Testis (tissue), 3 donors: ENCODE data around the gene POLR3F. TPM values are rescaled to one million over a fixed set of nuclear protein-coding genes. Genes with fewer than 3 reads are reported as not detected.
A peak's percentile ranks its signal among the peaks of the same experiment; 100 is the strongest.

ENCODE experiments used
- DNase-seq: peaks from one replicate; pipeline ENCODE4 v3.0.0-alpha.2; 2019
- H3K27ac ChIP-seq, 2 donors: fragments of 200-600 bp; sonication (generic); one replicate each; pipeline ENCODE4 v1.5.1; 2019
- H3K27me3 ChIP-seq: fragments of 200-600 bp; sonication (generic); one replicate; pipeline ENCODE4 v1.5.1; 2019
- H3K36me3 ChIP-seq: fragments of 200-600 bp; sonication (generic); one replicate; pipeline ENCODE4 v1.5.1; 2017; ENCODE audit warnings: low read depth; ENCODE audit errors: missing control alignments
- H3K4me1 ChIP-seq: fragments of 200-600 bp; sonication (generic); one replicate; pipeline ENCODE4 v1.5.1; 2019
- H3K4me3 ChIP-seq, 2 donors: fragments of 200-600 bp; sonication (generic); one replicate each; pipeline ENCODE4 v1.5.1; 2017 to 2019
- H3K9me3 ChIP-seq: fragments of 200-600 bp; sonication (generic); one replicate; pipeline ENCODE4 v1.5.1; 2017
- POLR2A ChIP-seq: fragments of 450-650 bp; IDR thresholded peaks from one replicate; pipeline ENCODE4 v1.6.1; 2017; ENCODE audit warnings: antibody characterized with exemption, mild to moderate bottlenecking, moderate library complexity
- WGBS, 2 donors: methylation state at CpG; one replicate each; pipeline ENCODE4 v1.1.5; 2018; 5-methylcytosine and 5-hydroxymethylcytosine counted together
- intact Hi-C: fragments of 100-400 bp; cut with DNase I; formaldehyde crosslinking; loops from one replicate; pipeline ENCODE4 v1.15.1; 2023; ENCODE audit warnings: low total_unique reads
- polyA plus RNA-seq: library from polyadenylated mRNA; stranded (reverse); fragments of 350-450 nt; fragmentation: Illumina TruSeq; extraction: RNeasy Lipid Tissue Mini Kit (QIAGEN cat#74804); gene quantifications from one replicate; pipeline ENCODE4 v1.2.3, GENCODE V29; 2014; ENCODE audit warnings: low read depth, low replicate concordance; ENCODE audit not compliant: insufficient read depth
- total RNA-seq, 2 donors: library from RNA; depleted of rRNA; stranded (reverse); fragments of >200 nt; gene quantifications; one replicate each; pipeline ENCODE4 v1.2.3, GENCODE V29; 2016
- TF ChIP-seq, protein P1 (sequence below), 3 experiments: fragments of 450-650 bp in 2 of 3; fragments of 200-600 bp in 1 of 3; sonication (generic) in 1 of 3; IDR thresholded peaks; one replicate each; pipeline ENCODE4 v1.5.1; 2016 to 2019; ENCODE audit warnings: antibody characterized with exemption in 3 of 3, mild to moderate bottlenecking in 2 of 3, moderate library complexity in 1 of 3

The POLR3F gene
- total and polyA plus RNA-seq, 3 donors from 2014 or later = 14.8 to 17.5 (median 15.2) TPM

DNA sequence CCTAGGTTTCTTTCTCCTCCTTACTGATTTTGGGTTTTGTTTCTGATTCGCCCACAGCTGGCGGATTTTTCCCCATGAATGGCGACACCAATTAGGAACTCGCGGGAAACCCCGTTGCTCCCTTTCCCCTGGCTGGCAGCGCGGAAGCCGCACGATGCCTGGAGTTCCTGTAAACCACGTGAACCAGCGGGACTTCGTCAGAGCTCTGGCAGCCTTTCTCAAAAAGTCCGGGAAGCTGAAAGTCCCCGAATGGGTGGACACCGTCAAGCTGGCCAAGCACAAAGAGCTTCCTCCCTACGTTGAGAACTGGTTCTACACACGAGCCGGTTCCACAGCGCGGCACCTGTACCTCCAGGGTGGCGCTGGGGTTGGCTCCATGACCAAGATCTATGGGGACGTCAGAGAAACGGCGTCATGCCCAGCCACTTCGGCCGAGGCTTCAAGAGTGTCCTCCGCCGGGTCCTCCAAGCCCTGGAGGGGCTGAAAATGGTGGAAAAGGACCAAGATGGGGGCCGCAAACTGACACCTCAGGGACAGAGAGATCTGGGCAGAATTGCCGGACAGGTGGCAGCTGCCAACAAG, 37.4 kb downstream of the POLR3F start:
- peak; percentile 40 for DNase-seq

DNA sequence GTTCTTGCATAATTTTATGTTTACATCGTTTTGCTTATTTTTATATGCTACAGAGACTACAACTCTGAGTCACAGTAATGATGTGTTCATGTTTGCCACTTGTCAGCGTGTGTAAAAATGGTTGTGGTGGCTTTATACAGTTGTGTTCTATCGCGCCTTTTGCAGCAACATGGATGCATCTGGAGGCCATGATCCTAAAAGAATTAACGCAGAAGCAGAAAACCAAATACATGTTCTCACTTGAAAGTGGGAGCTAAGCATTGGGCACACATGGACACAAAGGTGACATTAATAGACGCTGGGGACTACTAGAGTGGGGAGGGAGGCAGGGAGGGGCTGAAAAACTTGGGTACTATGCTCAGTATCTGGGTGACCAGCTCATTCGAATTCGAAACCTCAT, 39.6 kb downstream of the POLR3F start:
- Histone ChIP-seq H3K9me3 (no peaks in the 10 kb centered on the region), H3K27ac (peak overlapping the region; percentile 95), H3K27me3 (no peaks in the 10 kb centered on the region), H3K4me1 (peaks cover 4% of the 10 kb centered on the region), H3K36me3 (no peaks in the 10 kb centered on the region), H3K4me3 (peak overlapping the region; percentile 65 to 83)
- TF ChIP-seq POLR2A = no peak
- TF ChIP-seq, protein P1, sequence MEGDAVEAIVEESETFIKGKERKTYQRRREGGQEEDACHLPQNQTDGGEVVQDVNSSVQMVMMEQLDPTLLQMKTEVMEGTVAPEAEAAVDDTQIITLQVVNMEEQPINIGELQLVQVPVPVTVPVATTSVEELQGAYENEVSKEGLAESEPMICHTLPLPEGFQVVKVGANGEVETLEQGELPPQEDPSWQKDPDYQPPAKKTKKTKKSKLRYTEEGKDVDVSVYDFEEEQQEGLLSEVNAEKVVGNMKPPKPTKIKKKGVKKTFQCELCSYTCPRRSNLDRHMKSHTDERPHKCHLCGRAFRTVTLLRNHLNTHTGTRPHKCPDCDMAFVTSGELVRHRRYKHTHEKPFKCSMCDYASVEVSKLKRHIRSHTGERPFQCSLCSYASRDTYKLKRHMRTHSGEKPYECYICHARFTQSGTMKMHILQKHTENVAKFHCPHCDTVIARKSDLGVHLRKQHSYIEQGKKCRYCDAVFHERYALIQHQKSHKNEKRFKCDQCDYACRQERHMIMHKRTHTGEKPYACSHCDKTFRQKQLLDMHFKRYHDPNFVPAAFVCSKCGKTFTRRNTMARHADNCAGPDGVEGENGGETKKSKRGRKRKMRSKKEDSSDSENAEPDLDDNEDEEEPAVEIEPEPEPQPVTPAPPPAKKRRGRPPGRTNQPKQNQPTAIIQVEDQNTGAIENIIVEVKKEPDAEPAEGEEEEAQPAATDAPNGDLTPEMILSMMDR (IDR thresholded peaks at IDR 0.05) = no peak
- 41 to 58% methylated on average over 8 of the region's 8 CpGs for WGBS, 2 donors
- DNase-seq = no peak
- intact Hi-C loops = no loop called here

More for the DNA sequence above, 37.4 kb downstream of the POLR3F start:
- Histone ChIP-seq H3K4me1 (peaks cover 4% of the 10 kb centered on the region), H3K36me3 (no peaks in the 10 kb centered on the region), H3K4me3 (peak overlapping the region in 1 of 2 donors; percentile 17), H3K9me3 (no peaks in the 10 kb centered on the region), H3K27me3 (no peaks in the 10 kb centered on the region), H3K27ac (no peak overlapping the region)
- no peak for TF ChIP-seq POLR2A
- TF ChIP-seq, protein P1 (IDR thresholded peaks at IDR 0.05) = no peak
- WGBS, 2 donors = 34 to 47% methylated on average over 26 to 31 of the region's 31 CpGs
- intact Hi-C loops = no loop called here

DNA sequence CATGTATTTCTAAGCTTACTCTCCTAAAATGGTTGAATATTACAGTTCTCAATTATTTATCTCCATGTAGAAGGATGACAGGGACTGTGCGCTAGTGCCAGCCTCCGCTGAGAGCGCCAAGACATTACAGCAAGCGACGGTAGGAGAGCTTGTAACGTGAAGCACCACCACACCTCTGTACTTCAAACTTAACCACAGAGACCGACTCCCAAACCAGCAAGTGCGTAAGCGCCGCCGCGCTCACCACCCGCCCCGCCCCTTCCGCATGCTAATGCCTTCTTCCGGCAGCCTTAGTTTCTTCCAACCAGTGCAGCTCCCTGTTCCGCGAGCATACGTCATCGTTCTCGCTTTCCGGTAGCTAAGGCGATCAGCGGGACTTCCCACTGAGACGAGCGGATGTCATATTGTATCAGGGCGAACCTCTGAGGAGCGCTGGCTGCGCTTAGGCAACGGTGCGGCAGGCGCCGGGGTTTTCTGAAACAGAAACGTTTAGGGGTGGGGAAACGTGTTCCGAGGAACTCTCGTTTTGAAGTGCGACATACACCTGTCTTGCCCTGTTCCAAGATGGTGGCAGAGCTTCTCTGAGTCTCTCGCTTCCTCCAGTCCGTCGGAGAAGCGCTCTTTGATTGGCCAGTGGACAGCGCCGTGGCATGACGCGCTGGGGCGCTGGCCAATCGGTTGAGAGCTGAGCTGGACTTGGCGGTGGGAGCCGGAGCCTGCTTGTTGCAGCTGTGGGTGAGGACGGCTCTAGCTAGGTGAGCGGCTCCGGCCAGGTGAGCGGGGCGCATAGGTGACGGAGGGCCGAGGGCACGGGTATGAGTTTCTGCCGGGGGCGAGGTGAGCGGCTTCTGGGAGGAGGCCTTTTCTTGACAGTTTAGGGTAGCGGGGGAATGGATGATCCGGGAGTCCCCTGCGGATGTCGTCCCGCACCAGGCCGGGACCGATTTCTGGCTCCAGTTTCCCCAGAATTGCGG, 40.3 kb downstream of the POLR3F start, which contains the start of gene SEC23B:
SEC23B (plus strand) TSS at position 723 of the 974 bp plus-strand sequence. CDS start 2,896 bp downstream, outside the sequence.
- DNase-seq = peak; percentile 98
- intact Hi-C loops = no loop called here
- Histone ChIP-seq H3K27me3 (no peaks in the 10 kb centered on the region), H3K4me1 (peaks cover 4% of the 10 kb centered on the region), H3K27ac (peak within 1 kb of the TSS; percentile 95), H3K4me3 (peak within 1 kb of the TSS; percentile 65 to 83), H3K9me3 (no peaks in the 10 kb centered on the region), H3K36me3 (no peaks in the 10 kb centered on the region)
- WGBS, 2 donors = 0 to 1% methylated on average over 47 to 68 of the region's 69 CpGs
- TF ChIP-seq, protein P1 (IDR thresholded peaks at IDR 0.05) = no peak
- peak; percentile 66 for TF ChIP-seq POLR2A

DNA sequence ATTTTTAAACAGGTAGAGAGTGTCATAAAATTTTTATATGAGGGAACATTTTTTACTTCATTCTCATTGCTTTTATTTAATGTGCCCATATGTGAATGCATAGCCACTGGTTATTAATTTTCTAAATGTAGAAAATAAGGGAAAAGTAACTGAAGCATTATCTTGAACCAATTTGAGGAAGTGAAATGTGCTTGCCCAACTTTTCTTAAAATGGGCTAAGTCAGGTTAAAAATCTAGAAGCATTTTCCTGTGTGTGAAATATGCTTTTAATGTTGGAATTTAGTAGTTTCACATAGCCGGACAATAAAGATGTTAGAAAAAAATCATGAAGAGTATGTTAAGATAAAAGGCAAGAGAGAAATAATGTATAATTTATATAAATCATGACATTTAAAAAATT, 44.4 kb downstream of the POLR3F start:
- intact Hi-C loops = no loop called here
- DNase-seq = no peak
- no peaks in the 10 kb centered on the region for H3K36me3 ChIP-seq
- no peak overlapping the region for H3K4me3 ChIP-seq
- H3K27ac ChIP-seq = no peak overlapping the region
- 87 to 88% methylated on average over 1 of the region's 1 CpG for WGBS, 2 donors
- no peak for TF ChIP-seq POLR2A
- TF ChIP-seq, protein P1 (IDR thresholded peaks at IDR 0.05) = no peak
- H3K27me3 ChIP-seq = no peaks in the 10 kb centered on the region
- H3K9me3 ChIP-seq = no peaks in the 10 kb centered on the region
- peaks cover 4% of the 10 kb centered on the region for H3K4me1 ChIP-seq
